SH-SY5Y (cell line): ENCODE results near the gene FA2H.

Experiments used
- GATA2 ChIP-seq: IDR thresholded peaks from 2 replicates; pipeline ENCODE4 v1.6.1; 2011; ENCODE audit warnings: mild to moderate bottlenecking, low read depth, low read length
- GATA3 ChIP-seq: IDR thresholded peaks from 2 replicates; pipeline ENCODE4 v1.6.1; 2011; ENCODE audit warnings: low read depth, mild to moderate bottlenecking, low read length, moderate library complexity

The FA2H gene

DNA sequence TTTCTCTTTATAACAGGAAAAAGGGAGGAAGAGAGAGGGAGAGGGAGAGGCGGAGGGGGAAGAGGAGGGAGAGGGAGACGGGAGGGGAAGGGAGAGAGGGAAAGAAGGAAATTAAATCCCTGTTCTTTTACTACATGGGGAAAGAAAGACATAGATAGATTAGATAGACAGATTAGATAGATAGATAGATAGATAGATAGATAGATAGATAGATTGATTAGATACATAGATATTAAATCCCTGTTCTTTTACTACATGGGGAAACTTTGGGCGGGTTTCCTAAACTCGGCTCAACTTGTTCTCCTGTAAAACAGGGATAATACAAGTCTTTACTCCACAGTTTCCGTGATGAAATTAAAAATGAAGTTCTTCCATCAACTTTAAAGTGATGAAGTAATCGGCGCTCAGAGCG lies 108.6 kb downstream of the FA2H start:
- no peak for TF ChIP-seq GATA2
- no peak for TF ChIP-seq GATA3
